WTC11 (cell line): ENCODE results near the gene PELI3.

Experiments
- ESRRA ChIP-seq: sonication (generic); formaldehyde crosslinking; IDR thresholded peaks from 2 replicates; pipeline ENCODE4 v1.8.1; 2022; ENCODE audit warnings: mild to moderate bottlenecking, missing genetic modification reagents, borderline replicate concordance
- FOXK1 ChIP-seq: sonication (generic); formaldehyde crosslinking; IDR thresholded peaks from 2 replicates; pipeline ENCODE4 v1.8.0; 2022; ENCODE audit warnings: mild to moderate bottlenecking, moderate library complexity, missing genetic modification reagents
- IRF2 ChIP-seq: sonication (generic); formaldehyde crosslinking; IDR thresholded peaks from 2 replicates; pipeline ENCODE4 v1.8.0; 2022; ENCODE audit warnings: low read depth, missing genetic modification reagents, borderline replicate concordance
- SOX15 ChIP-seq: fragments of 250-450 bp; sonication (Bioruptor Pico); IDR thresholded peaks from 2 replicates; pipeline ENCODE4 v1.9.0; 2021; ENCODE audit warnings: mild to moderate bottlenecking
- TCF7 ChIP-seq: sonication (generic); formaldehyde crosslinking; IDR thresholded peaks from 2 replicates; pipeline ENCODE4 v1.8.0; 2022; ENCODE audit warnings: mild to moderate bottlenecking, low read depth, missing genetic modification reagents, moderate library complexity
- TEAD4 ChIP-seq: sonication (generic); formaldehyde crosslinking; IDR thresholded peaks from 2 replicates; pipeline ENCODE4 v1.8.0; 2022; ENCODE audit warnings: mild to moderate bottlenecking, missing genetic modification reagents
- TF ChIP-seq, protein P1 (sequence below): sonication (generic); formaldehyde crosslinking; IDR thresholded peaks from 2 replicates; pipeline ENCODE4 v1.8.0; 2023; ENCODE audit warnings: missing genetic modification reagents
- TF ChIP-seq, protein P2 (sequence below): fragments of 200-600 bp; IDR thresholded peaks from 2 replicates; pipeline ENCODE4 v1.8.0; 2022; ENCODE audit warnings: antibody characterized with exemption
- TF ChIP-seq, protein P3 (sequence below): fragments of 250-450 bp; sonication (Bioruptor Pico); IDR thresholded peaks from 2 replicates; pipeline ENCODE4 v1.9.0; 2021; ENCODE audit warnings: moderate library complexity, mild to moderate bottlenecking, inconsistent platforms, borderline replicate concordance
- TF ChIP-seq, protein P4 (sequence below): sonication (generic); formaldehyde crosslinking; IDR thresholded peaks from 2 replicates; pipeline ENCODE4 v1.8.1; 2022; ENCODE audit warnings: low read depth, missing genetic modification reagents, borderline replicate concordance
- TF ChIP-seq, protein P5 (sequence below): sonication (generic); formaldehyde crosslinking; IDR thresholded peaks from 2 replicates; pipeline ENCODE4 v1.8.0; 2022; ENCODE audit warnings: missing genetic modification reagents

DNA sequence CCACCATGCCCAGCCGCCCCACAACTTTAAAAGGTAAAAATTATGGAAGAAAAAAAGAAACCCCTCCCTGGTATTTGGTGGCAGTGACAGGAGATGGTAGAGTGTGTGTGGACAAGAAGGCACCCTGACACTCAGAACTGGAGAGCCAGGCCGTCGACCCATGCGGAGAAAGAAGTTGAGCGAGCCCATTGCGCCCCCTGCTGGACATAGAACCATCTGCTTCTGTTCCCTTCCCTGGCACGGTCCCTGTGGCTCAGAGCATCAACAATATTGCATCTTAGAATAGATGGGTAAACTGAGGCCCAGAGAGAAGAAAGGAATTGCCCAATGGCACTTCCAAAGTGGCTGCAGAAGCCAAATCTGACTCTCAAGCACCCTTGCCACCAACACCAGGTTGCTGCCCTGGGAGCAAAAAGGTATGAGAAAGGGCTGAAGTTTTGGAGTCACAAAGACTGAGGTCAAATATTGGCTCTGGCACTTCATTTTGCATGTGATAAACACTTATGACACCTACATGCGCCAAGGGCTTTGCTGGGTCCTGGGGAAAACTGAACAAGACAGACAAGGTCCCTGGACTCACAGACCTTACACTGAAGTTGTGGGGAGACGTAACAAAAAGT lies 36.6 kb upstream of the PELI3 start:
- TF ChIP-seq TEAD4 (CRISPR knock-in tag) (no peak), TCF7 (CRISPR knock-in tag) (no peak), SOX15 (CRISPR knock-in tag) (no peak), ESRRA (CRISPR knock-in tag) (no peak), IRF2 (CRISPR knock-in tag) (no peak), FOXK1 (CRISPR knock-in tag) (no peak)
- TF ChIP-seq, protein P1, sequence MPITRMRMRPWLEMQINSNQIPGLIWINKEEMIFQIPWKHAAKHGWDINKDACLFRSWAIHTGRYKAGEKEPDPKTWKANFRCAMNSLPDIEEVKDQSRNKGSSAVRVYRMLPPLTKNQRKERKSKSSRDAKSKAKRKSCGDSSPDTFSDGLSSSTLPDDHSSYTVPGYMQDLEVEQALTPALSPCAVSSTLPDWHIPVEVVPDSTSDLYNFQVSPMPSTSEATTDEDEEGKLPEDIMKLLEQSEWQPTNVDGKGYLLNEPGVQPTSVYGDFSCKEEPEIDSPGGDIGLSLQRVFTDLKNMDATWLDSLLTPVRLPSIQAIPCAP (CRISPR knock-in tag) = no peak
- TF ChIP-seq, protein P2, sequence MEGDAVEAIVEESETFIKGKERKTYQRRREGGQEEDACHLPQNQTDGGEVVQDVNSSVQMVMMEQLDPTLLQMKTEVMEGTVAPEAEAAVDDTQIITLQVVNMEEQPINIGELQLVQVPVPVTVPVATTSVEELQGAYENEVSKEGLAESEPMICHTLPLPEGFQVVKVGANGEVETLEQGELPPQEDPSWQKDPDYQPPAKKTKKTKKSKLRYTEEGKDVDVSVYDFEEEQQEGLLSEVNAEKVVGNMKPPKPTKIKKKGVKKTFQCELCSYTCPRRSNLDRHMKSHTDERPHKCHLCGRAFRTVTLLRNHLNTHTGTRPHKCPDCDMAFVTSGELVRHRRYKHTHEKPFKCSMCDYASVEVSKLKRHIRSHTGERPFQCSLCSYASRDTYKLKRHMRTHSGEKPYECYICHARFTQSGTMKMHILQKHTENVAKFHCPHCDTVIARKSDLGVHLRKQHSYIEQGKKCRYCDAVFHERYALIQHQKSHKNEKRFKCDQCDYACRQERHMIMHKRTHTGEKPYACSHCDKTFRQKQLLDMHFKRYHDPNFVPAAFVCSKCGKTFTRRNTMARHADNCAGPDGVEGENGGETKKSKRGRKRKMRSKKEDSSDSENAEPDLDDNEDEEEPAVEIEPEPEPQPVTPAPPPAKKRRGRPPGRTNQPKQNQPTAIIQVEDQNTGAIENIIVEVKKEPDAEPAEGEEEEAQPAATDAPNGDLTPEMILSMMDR = peak; percentile 92
- TF ChIP-seq, protein P3, sequence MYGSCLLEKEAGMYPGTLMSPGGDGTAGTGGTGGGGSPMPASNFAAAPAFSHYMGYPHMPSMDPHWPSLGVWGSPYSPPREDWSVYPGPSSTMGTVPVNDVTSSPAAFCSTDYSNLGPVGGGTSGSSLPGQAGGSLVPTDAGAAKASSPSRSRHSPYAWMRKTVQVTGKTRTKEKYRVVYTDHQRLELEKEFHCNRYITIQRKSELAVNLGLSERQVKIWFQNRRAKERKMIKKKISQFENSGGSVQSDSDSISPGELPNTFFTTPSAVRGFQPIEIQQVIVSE (CRISPR knock-in tag) = no peak
- TF ChIP-seq, protein P4, sequence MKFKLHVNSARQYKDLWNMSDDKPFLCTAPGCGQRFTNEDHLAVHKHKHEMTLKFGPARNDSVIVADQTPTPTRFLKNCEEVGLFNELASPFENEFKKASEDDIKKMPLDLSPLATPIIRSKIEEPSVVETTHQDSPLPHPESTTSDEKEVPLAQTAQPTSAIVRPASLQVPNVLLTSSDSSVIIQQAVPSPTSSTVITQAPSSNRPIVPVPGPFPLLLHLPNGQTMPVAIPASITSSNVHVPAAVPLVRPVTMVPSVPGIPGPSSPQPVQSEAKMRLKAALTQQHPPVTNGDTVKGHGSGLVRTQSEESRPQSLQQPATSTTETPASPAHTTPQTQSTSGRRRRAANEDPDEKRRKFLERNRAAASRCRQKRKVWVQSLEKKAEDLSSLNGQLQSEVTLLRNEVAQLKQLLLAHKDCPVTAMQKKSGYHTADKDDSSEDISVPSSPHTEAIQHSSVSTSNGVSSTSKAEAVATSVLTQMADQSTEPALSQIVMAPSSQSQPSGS = no peak
- TF ChIP-seq, protein P5, sequence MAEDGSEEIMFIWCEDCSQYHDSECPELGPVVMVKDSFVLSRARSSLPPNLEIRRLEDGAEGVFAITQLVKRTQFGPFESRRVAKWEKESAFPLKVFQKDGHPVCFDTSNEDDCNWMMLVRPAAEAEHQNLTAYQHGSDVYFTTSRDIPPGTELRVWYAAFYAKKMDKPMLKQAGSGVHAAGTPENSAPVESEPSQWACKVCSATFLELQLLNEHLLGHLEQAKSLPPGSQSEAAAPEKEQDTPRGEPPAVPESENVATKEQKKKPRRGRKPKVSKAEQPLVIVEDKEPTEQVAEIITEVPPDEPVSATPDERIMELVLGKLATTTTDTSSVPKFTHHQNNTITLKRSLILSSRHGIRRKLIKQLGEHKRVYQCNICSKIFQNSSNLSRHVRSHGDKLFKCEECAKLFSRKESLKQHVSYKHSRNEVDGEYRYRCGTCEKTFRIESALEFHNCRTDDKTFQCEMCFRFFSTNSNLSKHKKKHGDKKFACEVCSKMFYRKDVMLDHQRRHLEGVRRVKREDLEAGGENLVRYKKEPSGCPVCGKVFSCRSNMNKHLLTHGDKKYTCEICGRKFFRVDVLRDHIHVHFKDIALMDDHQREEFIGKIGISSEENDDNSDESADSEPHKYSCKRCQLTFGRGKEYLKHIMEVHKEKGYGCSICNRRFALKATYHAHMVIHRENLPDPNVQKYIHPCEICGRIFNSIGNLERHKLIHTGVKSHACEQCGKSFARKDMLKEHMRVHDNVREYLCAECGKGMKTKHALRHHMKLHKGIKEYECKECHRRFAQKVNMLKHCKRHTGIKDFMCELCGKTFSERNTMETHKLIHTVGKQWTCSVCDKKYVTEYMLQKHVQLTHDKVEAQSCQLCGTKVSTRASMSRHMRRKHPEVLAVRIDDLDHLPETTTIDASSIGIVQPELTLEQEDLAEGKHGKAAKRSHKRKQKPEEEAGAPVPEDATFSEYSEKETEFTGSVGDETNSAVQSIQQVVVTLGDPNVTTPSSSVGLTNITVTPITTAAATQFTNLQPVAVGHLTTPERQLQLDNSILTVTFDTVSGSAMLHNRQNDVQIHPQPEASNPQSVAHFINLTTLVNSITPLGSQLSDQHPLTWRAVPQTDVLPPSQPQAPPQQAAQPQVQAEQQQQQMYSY (CRISPR knock-in tag) = no peak
